HG02943 (cell line): ENCODE data around the gene IQGAP2.

ENCODE experiments used
- ATAC-seq: cut with Tn5 transposase; IDR thresholded peaks from one replicate; pipeline ENCODE4 v1.9.1; 2021; ENCODE audit warnings: mild to moderate bottlenecking, low read depth, moderate library complexity; ENCODE audit not compliant: unreplicated experiment

Gene IQGAP2

GRCh38 chr5:76625087-76625815, 222.2 kb downstream of the IQGAP2 start:
- no peak for ATAC-seq

GRCh38 chr5:76626738-76627137, 223.7 kb downstream of the IQGAP2 start:
- no peak for ATAC-seq

- no peak for ATAC-seq
These were observed 231.6 kb downstream of the IQGAP2 start for GRCh38 chr5:76634661-76635060.

- no peak for ATAC-seq
These were observed 234.4 kb downstream of the IQGAP2 start for GRCh38 chr5:76637490-76637889.

GRCh38 chr5:76638479-76638878, 235.4 kb downstream of the IQGAP2 start:
- ATAC-seq = no peak

- no peak for ATAC-seq
These were observed 238.5 kb downstream of the IQGAP2 start for GRCh38 chr5:76641514-76642120.

- no peak for ATAC-seq
These were observed 239.4 kb downstream of the IQGAP2 start for GRCh38 chr5:76642390-76643040.

GRCh38 chr5:76643371-76643770, 240.3 kb downstream of the IQGAP2 start:
- no peak for ATAC-seq

GRCh38 chr5:76649140-76649539, 246.1 kb downstream of the IQGAP2 start:
- no peak for ATAC-seq

- ATAC-seq = no peak
These were observed 249.8 kb downstream of the IQGAP2 start for GRCh38 chr5:76652809-76653414.

- ATAC-seq = no peak
These were observed 254.0 kb downstream of the IQGAP2 start for GRCh38 chr5:76657091-76657490.

GRCh38 chr5:76657683-76658311, 254.7 kb downstream of the IQGAP2 start:
- ATAC-seq = no peak

- no peak for ATAC-seq
These were observed 257.3 kb downstream of the IQGAP2 start for GRCh38 chr5:76660360-76660759.

GRCh38 chr5:76662521-76662920, 259.4 kb downstream of the IQGAP2 start:
- no peak for ATAC-seq

GRCh38 chr5:76663573-76663972, 260.5 kb downstream of the IQGAP2 start:
- ATAC-seq = no peak

GRCh38 chr5:76664079-76664478, 261.0 kb downstream of the IQGAP2 start:
- no peak for ATAC-seq

GRCh38 chr5:76667495-76667894, 264.4 kb downstream of the IQGAP2 start:
- no peak for ATAC-seq

GRCh38 chr5:76669245-76669644, 266.2 kb downstream of the IQGAP2 start:
- ATAC-seq = no peak

GRCh38 chr5:76670508-76670907, 267.4 kb downstream of the IQGAP2 start:
- no peak for ATAC-seq

GRCh38 chr5:76672242-76672641, 269.2 kb downstream of the IQGAP2 start:
- no peak for ATAC-seq

- ATAC-seq = no peak
These were observed 270.0 kb downstream of the IQGAP2 start for GRCh38 chr5:76673125-76673524.
